ENCODE results near the gene SEMA3A.

DNA sequence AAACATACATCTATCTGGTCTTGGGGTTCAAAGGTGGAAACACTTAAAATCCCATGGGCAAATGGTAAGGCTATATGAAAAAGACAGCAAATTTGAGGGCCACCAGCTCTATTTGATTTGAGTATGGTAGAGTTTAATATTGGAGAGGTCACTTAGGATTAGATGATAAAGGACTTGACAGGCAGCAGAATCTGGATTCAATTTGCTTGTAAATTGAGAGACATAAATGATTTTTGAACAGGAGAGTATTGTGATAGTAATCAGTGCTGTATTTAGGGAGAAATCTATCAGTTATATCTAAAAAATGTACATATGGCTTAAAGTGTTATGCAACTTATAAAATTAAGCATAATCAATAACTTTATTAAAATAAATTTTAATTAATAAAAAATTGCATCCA is 155.2 kb downstream of the SEMA3A start:
- TF ChIP-seq MXI1 (conservative IDR thresholded peaks at IDR 0.05; ENCODE audit: poor library complexity, severe bottlenecking) (no peak), POLR2AphosphoS5 (IDR thresholded peaks at IDR 0.05) (no peak), EZH2 (IDR thresholded peaks at IDR 0.05; ENCODE audit: borderline replicate concordance, insufficient read depth, low read length, poor library complexity, severe bottlenecking) (no peak), EP300 (conservative IDR thresholded peaks at IDR 0.05; ENCODE audit: poor library complexity, severe bottlenecking) (no peak), RAD21 (conservative IDR thresholded peaks at IDR 0.05) (no peak), TAF1 (IDR thresholded peaks at IDR 0.05; ENCODE audit: low read depth) (no peak), SMC3 (conservative IDR thresholded peaks at IDR 0.05; ENCODE audit: poor library complexity) (no peak)
- TF ChIP-seq, protein P1, sequence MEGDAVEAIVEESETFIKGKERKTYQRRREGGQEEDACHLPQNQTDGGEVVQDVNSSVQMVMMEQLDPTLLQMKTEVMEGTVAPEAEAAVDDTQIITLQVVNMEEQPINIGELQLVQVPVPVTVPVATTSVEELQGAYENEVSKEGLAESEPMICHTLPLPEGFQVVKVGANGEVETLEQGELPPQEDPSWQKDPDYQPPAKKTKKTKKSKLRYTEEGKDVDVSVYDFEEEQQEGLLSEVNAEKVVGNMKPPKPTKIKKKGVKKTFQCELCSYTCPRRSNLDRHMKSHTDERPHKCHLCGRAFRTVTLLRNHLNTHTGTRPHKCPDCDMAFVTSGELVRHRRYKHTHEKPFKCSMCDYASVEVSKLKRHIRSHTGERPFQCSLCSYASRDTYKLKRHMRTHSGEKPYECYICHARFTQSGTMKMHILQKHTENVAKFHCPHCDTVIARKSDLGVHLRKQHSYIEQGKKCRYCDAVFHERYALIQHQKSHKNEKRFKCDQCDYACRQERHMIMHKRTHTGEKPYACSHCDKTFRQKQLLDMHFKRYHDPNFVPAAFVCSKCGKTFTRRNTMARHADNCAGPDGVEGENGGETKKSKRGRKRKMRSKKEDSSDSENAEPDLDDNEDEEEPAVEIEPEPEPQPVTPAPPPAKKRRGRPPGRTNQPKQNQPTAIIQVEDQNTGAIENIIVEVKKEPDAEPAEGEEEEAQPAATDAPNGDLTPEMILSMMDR (IDR thresholded peaks at IDR 0.05; ENCODE audit: poor library complexity, severe bottlenecking): no peak
- TF ChIP-seq, protein P2, sequence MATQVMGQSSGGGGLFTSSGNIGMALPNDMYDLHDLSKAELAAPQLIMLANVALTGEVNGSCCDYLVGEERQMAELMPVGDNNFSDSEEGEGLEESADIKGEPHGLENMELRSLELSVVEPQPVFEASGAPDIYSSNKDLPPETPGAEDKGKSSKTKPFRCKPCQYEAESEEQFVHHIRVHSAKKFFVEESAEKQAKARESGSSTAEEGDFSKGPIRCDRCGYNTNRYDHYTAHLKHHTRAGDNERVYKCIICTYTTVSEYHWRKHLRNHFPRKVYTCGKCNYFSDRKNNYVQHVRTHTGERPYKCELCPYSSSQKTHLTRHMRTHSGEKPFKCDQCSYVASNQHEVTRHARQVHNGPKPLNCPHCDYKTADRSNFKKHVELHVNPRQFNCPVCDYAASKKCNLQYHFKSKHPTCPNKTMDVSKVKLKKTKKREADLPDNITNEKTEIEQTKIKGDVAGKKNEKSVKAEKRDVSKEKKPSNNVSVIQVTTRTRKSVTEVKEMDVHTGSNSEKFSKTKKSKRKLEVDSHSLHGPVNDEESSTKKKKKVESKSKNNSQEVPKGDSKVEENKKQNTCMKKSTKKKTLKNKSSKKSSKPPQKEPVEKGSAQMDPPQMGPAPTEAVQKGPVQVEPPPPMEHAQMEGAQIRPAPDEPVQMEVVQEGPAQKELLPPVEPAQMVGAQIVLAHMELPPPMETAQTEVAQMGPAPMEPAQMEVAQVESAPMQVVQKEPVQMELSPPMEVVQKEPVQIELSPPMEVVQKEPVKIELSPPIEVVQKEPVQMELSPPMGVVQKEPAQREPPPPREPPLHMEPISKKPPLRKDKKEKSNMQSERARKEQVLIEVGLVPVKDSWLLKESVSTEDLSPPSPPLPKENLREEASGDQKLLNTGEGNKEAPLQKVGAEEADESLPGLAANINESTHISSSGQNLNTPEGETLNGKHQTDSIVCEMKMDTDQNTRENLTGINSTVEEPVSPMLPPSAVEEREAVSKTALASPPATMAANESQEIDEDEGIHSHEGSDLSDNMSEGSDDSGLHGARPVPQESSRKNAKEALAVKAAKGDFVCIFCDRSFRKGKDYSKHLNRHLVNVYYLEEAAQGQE (IDR thresholded peaks at IDR 0.05; ENCODE audit: borderline replicate concordance): no peak

Measured in neural cell (in vitro differentiated cells).